ENCODE results near the gene CENPQ.
"Not testable (repeated sequence)": the region's sequence is repeated elsewhere in the genome, so short reads cannot be mapped to it uniquely, and the experiment has no call there.

CENPQ gene

GRCh38 chr6:49462927-49463611 lies at the start of gene CENPQ, which contains the start of gene MMUT:
Gene CENPQ (plus strand): TSS chr6:49463370. CDS start chr6:49470177, 6,807 bp downstream.
Gene MMUT (minus strand): TSS chr6:49463253. CDS start chr6:49459466, 3,787 bp downstream.
- DNase-seq = no peak

- no peak for DNase-seq
These were observed 47.8 kb upstream of the CENPQ start for GRCh38 chr6:49415358-49415757.

GRCh38 chr6:49416195-49416594 lies 47.0 kb upstream of the CENPQ start:
- DNase-seq = no peak

- no peak for DNase-seq
These were observed 39.4 kb upstream of the CENPQ start for GRCh38 chr6:49423817-49424216.

- DNase-seq = no peak
These were observed 33.0 kb upstream of the CENPQ start for GRCh38 chr6:49430187-49430586.

- DNase-seq = no peak
These were observed 32.3 kb upstream of the CENPQ start for GRCh38 chr6:49430866-49431265.

GRCh38 chr6:49453221-49453620 lies 9.9 kb upstream of the CENPQ start:
- no peak for DNase-seq

- no peak for DNase-seq
These were observed 8.1 kb upstream of the CENPQ start for GRCh38 chr6:49454787-49455709.

- DNase-seq = no peak
These were observed 5.4 kb upstream of the CENPQ start for GRCh38 chr6:49457771-49458170.

GRCh38 chr6:49462071-49462470 lies 1.1 kb upstream of the CENPQ start:
- no peak for DNase-seq

- no peak for DNase-seq
These were observed 607 bp upstream of the CENPQ start for GRCh38 chr6:49462599-49462926.

GRCh38 chr6:49463612-49463967 lies 420 bp downstream of the CENPQ start:
- no peak for DNase-seq

- DNase-seq = no peak
These were observed 1.5 kb downstream of the CENPQ start for GRCh38 chr6:49464691-49465090.

GRCh38 chr6:49468042-49468441 lies 4.9 kb downstream of the CENPQ start:
- no peak for DNase-seq

GRCh38 chr6:49476564-49476963 lies 13.4 kb downstream of the CENPQ start:
- DNase-seq = not testable (repeated sequence)

- DNase-seq = no peak
These were observed 16.3 kb downstream of the CENPQ start for GRCh38 chr6:49479308-49479970.

GRCh38 chr6:49481846-49482245 lies 18.7 kb downstream of the CENPQ start:
- not testable (repeated sequence) for DNase-seq

GRCh38 chr6:49483380-49483779 lies 20.2 kb downstream of the CENPQ start:
- not testable (repeated sequence) for DNase-seq

GRCh38 chr6:49490633-49491032 lies 27.5 kb downstream of the CENPQ start:
- no peak for DNase-seq

- DNase-seq = no peak
These were observed 34.1 kb downstream of the CENPQ start for GRCh38 chr6:49497304-49497703.

- DNase-seq = no peak
These were observed 36.0 kb downstream of the CENPQ start for GRCh38 chr6:49499126-49499525.

- no peak for DNase-seq
These were observed 36.5 kb downstream of the CENPQ start, which contains the start of gene GLYATL3 for GRCh38 chr6:49499623-49500022. Gene GLYATL3 (plus strand): TSS chr6:49499923. CDS start chr6:49511991, 12,068 bp downstream.

GRCh38 chr6:49504666-49505065 lies 41.5 kb downstream of the CENPQ start:
- no peak for DNase-seq
